Measurements from ENCODE around the gene CCND3.

GRCh38 chr6:41976794-41977484, 35.3 kb upstream of the CCND3 start:
- no peak for TF ChIP-seq POLR2AphosphoS5 (IDR thresholded peaks at IDR 0.05; ENCODE audit: borderline replicate concordance, low read depth, low read length)
- TF ChIP-seq EZH2 (IDR thresholded peaks at IDR 0.05) = no peak

Data from SK-N-MC (cell line).